Bronchial epithelial cell (primary cell): Measurements from ENCODE around the gene IRF2BPL. TPM values are rescaled to one million over a fixed set of nuclear protein-coding genes. Genes with fewer than 3 reads are reported as not detected.

ENCODE experiments used
- DNase-seq: peaks from one replicate; pipeline ENCODE4 v3.0.0-alpha.2; 2010; ENCODE audit warnings: low read depth
- FAIRE-seq: peaks from 2 replicates; lab custom pipeline; 2011; peaks lifted over from hg19 to GRCh38; lab: Jason Lieb, UNC
- H3K27me3 ChIP-seq: 2 replicates; pipeline ENCODE4 v1.5.1; 2011; ENCODE audit warnings: low read length; ENCODE audit not compliant: control insufficient read depth, insufficient read depth
- H3K36me3 ChIP-seq: 2 replicates; pipeline ENCODE4 v1.5.1; 2011; ENCODE audit warnings: low read length; ENCODE audit not compliant: control insufficient read depth, insufficient read depth
- H3K4me3 ChIP-seq: 2 replicates; pipeline ENCODE4 v1.5.1; 2011; ENCODE audit warnings: mild to moderate bottlenecking, low read depth, low read length, control low read depth
- CTCF ChIP-seq: IDR thresholded peaks from 2 replicates; pipeline ENCODE4 v1.5.1; 2011; ENCODE audit warnings: mild to moderate bottlenecking, moderate library complexity, low read length, control low read depth, inconsistent platforms; ENCODE audit not compliant: insufficient read depth, severe bottlenecking
- total RNA-seq: library from RNA; depleted of rRNA; stranded (reverse); fragments of >200 nt; gene quantifications from 2 replicates; pipeline ENCODE4 v1.2.1, GENCODE V29; 2014

The IRF2BPL gene
- total RNA-seq, 1 donor from 2014 or later, result 12.1 TPM

DNA sequence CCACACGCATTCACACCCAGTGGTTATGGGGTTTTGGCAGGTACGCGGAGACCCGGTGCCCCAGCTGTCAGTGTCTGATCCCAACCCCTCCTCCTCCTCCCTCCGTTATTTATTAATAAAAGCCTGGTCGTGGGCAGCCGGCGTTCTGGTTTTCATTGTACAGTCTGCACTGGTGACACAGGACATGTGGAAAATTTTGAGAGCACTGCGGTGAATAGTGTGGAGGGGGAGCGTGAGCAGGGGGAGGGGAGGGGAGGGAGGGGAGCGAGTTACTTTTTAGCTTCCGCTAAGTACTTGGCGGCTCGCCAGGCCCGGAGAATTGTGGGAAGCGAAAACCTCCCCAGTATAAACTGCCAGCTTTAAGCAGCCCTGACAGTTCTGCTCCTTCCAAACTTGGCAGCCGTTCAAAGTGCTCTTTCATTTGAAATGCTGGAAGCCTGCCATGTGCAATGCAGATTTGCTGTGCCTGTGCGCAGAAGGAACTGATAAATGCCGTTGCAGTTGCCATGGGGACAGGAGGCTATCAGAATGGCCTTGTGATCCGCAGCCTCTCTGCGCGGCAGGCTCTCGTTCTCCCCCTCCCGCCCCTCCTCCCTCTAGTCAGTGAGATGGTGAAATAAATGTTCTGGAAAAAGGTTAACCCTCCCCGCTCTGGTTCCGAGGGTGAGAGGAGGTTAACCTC is 11.7 kb upstream of the IRF2BPL start:
- H3K36me3 ChIP-seq, result no peaks in the 10 kb centered on the region
- FAIRE-seq (no peak), DNase-seq (peak; percentile 89)
- TF ChIP-seq CTCF, result no peak
- peak overlapping the region; percentile 21 for H3K4me3 ChIP-seq
- no peaks in the 10 kb centered on the region for H3K27me3 ChIP-seq

GRCh38 chr14:77039285-77040058 is 11.0 kb upstream of the IRF2BPL start:
- H3K4me3 ChIP-seq, result peak overlapping the region; percentile 21
- FAIRE-seq (no peak), DNase-seq (no peak)
- H3K36me3 ChIP-seq, result no peaks in the 10 kb centered on the region
- TF ChIP-seq CTCF, result no peak
- H3K27me3 ChIP-seq, result no peaks in the 10 kb centered on the region

DNA sequence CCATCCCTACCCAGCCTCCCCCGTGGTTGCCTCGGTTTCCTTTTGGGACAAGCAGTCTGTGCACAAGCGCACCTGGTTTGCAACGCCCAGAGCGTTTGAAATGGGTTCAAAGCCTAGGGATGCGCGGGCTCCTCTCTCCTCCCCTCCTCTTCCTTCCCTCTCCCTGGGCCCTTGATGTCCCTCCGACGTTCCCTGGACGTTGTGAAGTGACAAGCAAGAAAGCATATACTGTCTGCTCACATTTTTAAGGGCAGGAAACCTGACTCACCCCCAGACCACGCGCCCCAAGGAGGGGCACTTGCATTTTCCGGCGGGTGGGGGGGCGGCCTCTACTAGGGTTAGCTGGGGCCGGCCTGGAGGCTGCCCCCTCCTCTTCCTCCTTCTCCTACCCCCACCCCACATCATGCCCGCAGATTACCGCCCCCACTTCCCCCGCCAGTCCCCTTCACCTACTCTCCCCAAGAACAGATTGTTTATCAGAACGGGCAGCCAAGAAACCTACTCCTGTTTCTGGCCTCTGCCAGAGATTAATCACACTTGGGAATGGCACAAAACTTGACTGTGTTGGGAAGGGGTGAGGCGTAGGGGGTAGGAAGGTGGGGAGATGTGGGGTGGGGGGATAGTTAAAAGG is 9.5 kb upstream of the IRF2BPL start:
- no peak overlapping the region for H3K4me3 ChIP-seq
- H3K36me3 ChIP-seq, result no peaks in the 10 kb centered on the region
- TF ChIP-seq CTCF, result no peak
- H3K27me3 ChIP-seq, result no peaks in the 10 kb centered on the region
- FAIRE-seq (no peak), DNase-seq (no peak)

DNA sequence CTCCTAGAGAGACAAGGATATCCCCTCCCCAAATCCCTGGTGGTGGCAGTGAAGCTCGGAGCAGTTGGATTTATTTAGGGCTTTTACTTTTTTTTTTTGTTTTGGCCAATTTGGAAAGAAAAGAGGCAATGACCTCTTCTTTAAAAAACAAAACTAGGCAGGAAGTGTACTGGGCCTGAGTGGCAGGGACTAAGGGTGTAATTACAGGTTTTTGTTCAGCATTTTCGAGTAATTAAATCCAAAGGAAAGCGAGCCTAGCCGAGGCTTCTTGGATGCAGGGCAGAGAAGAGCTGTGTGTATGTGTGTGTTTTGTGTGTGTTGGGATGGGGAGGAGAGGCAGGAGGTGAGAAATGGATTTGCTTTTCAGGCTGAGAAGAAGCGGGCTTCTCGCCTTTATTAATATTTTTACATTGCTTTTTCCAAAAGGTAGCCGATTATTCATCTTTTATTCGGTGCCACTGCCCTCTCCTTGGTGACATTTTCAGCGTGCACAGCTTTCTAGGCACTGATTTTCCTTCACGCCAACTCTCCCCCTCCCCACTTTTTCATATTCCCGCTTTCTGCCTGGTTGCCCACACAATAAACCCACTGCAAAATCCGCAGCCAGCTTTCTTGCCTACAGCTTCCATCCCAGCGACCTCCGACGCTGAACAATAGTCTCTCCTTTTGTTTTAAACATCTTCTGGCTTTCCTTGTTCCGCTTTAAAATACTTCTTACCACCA is 8.9 kb upstream of the IRF2BPL start:
- Histone ChIP-seq H3K4me3 (no peak overlapping the region), H3K27me3 (no peaks in the 10 kb centered on the region), H3K36me3 (no peaks in the 10 kb centered on the region)
- FAIRE-seq (no peak), DNase-seq (no peak)
- no peak for TF ChIP-seq CTCF

- FAIRE-seq, result no peak
- TF ChIP-seq CTCF, result no peak
- H3K36me3 ChIP-seq, result no peaks in the 10 kb centered on the region
Measured at GRCh38 chr14:77036484-77037214, 8.1 kb upstream of the IRF2BPL start.

More at GRCh38 chr14:77036484-77037214, 8.1 kb upstream of the IRF2BPL start:
- no peaks in the 10 kb centered on the region for H3K27me3 ChIP-seq
- no peak overlapping the region for H3K4me3 ChIP-seq
- DNase-seq, result no peak
